ENCODE data around the gene VAMP5.
A peak's percentile ranks its signal among the peaks of the same experiment; 100 is the strongest.
"Not testable (repeated sequence)": the region's sequence is repeated elsewhere in the genome, so short reads cannot be mapped to it uniquely, and the experiment has no call there.

Gene VAMP5

GRCh38 chr2:85551698-85552678 is 32.2 kb upstream of the VAMP5 start:
- peak; percentile 46 to 72 for DNase-seq

GRCh38 chr2:85553184-85553583 is 31.0 kb upstream of the VAMP5 start:
- no peak for DNase-seq

- no peak for DNase-seq
These were observed 29.1 kb upstream of the VAMP5 start for GRCh38 chr2:85554980-85555612.

GRCh38 chr2:85557130-85557529 is 27.1 kb upstream of the VAMP5 start:
- no peak for DNase-seq

- no peak for DNase-seq
These were observed 26.1 kb upstream of the VAMP5 start for GRCh38 chr2:85558160-85558559.

GRCh38 chr2:85560403-85560726 is 23.9 kb upstream of the VAMP5 start:
- not testable (repeated sequence) for DNase-seq

GRCh38 chr2:85560812-85561279 is 23.4 kb upstream of the VAMP5 start:
- DNase-seq = no peak

- DNase-seq = peak; percentile 97
These were observed 22.7 kb upstream of the VAMP5 start, which contains the start of gene GGCX for GRCh38 chr2:85561280-85562212. Gene GGCX (minus strand): TSS chr2:85561493. CDS start chr2:85561428, 65 bp downstream.

GRCh38 chr2:85564144-85564563 is 20.1 kb upstream of the VAMP5 start:
- DNase-seq = no peak

- DNase-seq = no peak
These were observed 18.0 kb upstream of the VAMP5 start for GRCh38 chr2:85566265-85566664.

- DNase-seq = no peak
These were observed 8.5 kb upstream of the VAMP5 start for GRCh38 chr2:85575739-85576138.

GRCh38 chr2:85577063-85577385 is 7.2 kb upstream of the VAMP5 start:
- no peak for DNase-seq

GRCh38 chr2:85577386-85578242 is 6.6 kb upstream of the VAMP5 start, which contains the start of gene VAMP8:
Gene VAMP8 (plus strand): TSS chr2:85577586. CDS start chr2:85577647, 61 bp downstream.
- no peak for DNase-seq

GRCh38 chr2:85578243-85579180 is 5.7 kb upstream of the VAMP5 start:
- no peak for DNase-seq

- DNase-seq = no peak
These were observed 4.8 kb upstream of the VAMP5 start for GRCh38 chr2:85579266-85579935.

GRCh38 chr2:85580206-85580605 is 4.0 kb upstream of the VAMP5 start:
- no peak for DNase-seq

GRCh38 chr2:85582492-85582891 is 1.7 kb upstream of the VAMP5 start:
- no peak for DNase-seq

GRCh38 chr2:85583667-85584353 is 421 bp upstream of the VAMP5 start:
- DNase-seq = no peak
